OCI-LY7 (cell line): ENCODE results near the gene SGMS1.

Experiments
- EZH2phosphoT487 ChIP-seq: fragments of 200-600 bp; sonication (generic); IDR thresholded peaks from 2 replicates; pipeline ENCODE4 v1.6.1; 2018; ENCODE audit warnings: low read depth, borderline replicate concordance, mild to moderate bottlenecking, mixed run types, antibody characterized with exemption, low read length, moderate library complexity, mixed read lengths
- TF ChIP-seq, protein P1 (sequence below): fragments of 200-600 bp; sonication (generic); conservative IDR thresholded peaks from 2 replicates; pipeline ENCODE4 v1.5.1; 2014; ENCODE audit warnings: mild to moderate bottlenecking, antibody characterized with exemption, low read length, moderate library complexity, mixed read lengths

DNA sequence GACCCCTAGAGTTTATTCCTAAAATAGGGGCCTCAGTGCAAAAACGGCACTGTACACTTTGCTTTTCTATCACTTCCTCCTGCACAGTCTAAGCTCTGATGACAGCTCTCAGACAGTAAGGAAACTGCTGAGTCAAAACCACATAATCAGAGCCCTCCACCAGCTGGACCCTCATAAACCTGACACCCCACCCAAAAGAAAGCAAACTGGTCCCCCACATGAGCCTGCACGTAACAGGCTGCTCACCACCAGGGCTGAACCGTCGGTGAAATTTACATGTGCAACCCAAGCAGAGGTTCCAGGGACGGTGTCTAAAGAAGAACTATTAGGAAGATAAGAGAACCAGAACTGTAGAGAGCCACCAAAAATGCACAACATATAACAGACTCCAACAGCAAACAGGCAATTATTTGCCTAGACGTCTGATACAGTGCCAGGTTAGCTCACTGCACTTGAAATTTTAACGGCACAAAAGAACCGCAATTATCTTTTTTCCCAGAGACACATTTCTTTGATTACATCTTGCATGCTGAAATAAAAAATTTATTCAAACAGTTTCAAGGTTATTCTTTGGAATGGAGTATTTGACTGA is 19.6 kb downstream of the SGMS1 start:
- TF ChIP-seq, protein P1, sequence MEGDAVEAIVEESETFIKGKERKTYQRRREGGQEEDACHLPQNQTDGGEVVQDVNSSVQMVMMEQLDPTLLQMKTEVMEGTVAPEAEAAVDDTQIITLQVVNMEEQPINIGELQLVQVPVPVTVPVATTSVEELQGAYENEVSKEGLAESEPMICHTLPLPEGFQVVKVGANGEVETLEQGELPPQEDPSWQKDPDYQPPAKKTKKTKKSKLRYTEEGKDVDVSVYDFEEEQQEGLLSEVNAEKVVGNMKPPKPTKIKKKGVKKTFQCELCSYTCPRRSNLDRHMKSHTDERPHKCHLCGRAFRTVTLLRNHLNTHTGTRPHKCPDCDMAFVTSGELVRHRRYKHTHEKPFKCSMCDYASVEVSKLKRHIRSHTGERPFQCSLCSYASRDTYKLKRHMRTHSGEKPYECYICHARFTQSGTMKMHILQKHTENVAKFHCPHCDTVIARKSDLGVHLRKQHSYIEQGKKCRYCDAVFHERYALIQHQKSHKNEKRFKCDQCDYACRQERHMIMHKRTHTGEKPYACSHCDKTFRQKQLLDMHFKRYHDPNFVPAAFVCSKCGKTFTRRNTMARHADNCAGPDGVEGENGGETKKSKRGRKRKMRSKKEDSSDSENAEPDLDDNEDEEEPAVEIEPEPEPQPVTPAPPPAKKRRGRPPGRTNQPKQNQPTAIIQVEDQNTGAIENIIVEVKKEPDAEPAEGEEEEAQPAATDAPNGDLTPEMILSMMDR, result 0 out of 2 replicates have a peak, but pooled peaks have one; percentile 5
- no peak for TF ChIP-seq EZH2phosphoT487
